Measurements from ENCODE around the gene TOP2B. TPM values are rescaled to one million over a fixed set of nuclear protein-coding genes. Genes with fewer than 3 reads are reported as not detected.

TOP2B gene
- total and polyA plus RNA-seq, 2 experiments from 2014 or later, result 92.0 to 179 TPM

DNA sequence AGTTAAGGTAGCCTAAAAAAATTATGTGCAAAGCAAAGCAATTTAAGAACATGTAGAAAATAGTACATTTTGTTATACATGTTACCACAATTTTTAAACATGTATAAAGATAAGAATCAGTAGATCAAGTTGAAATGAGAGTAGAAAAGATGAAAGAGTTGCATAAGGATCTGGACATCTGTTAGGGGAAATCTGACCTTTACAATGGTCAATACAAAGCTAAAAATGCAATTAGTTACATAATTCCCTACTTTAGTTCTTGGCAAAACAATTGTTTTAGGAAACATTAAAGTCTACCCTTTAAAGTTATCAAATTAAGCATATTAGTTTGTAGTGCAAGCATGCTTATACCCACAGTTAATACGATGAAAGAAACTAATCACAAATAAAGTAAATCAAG lies 32.7 kb downstream of the TOP2B start:
- Histone ChIP-seq H4K20me1 (replicated peaks; ENCODE audit: insufficient read depth) (no peaks in the 10 kb centered on the region), H3K36me3 (ENCODE audit: insufficient read depth) (peaks cover 24% of the 10 kb centered on the region; the same call in 1 of the 2 replicates), H3K79me2 (replicated peaks; ENCODE audit: insufficient read depth) (no peaks in the 10 kb centered on the region), H3K27me3 (ENCODE audit: insufficient read depth) (no peaks in the 10 kb centered on the region), H3K9me2 (ENCODE audit: insufficient read depth) (no peaks in the 10 kb centered on the region), H3K27ac (ENCODE audit: low read depth) (no peak overlapping the region), H3K4me2 (no peak overlapping the region), H3K4me1 (ENCODE audit: insufficient read depth) (peaks cover 18% of the 10 kb centered on the region; the same call in 1 of the 2 replicates), H2AFZ (no peak overlapping the region), H3F3A (replicated peaks; ENCODE audit: low read depth) (no peaks in the 10 kb centered on the region), H3K4me3 (no peak overlapping the region)
- Mint-ChIP-seq H3K36me3 (ENCODE audit: low read depth) (peaks cover 48% of the 10 kb centered on the region; the same call in 2 of the 3 replicates), H3K4me3 (no peak overlapping the region), H3K27ac (no peak overlapping the region), H3K27me3 (ENCODE audit: insufficient read depth, low read depth, poor library complexity) (no peaks in the 10 kb centered on the region), H3K9me3 (no peaks in the 10 kb centered on the region), H3K4me1 (peaks cover 15% of the 10 kb centered on the region)
- TF ChIP-seq EZH2 (IDR thresholded peaks at IDR 0.05; ENCODE audit: low read depth, unreplicated experiment) (no peak), STAT1 (IDR thresholded peaks at IDR 0.05; ENCODE audit: unreplicated experiment) (no peak), EZH2phosphoT487 (IDR thresholded peaks at IDR 0.05; ENCODE audit: unreplicated experiment) (no peak), POLR2AphosphoS5 (IDR thresholded peaks at IDR 0.05; ENCODE audit: low read depth) (no peak), NANOG (IDR thresholded peaks at IDR 0.05; ENCODE audit: borderline replicate concordance) (no peak)
- DNase-seq (ENCODE audit: low spot score), result no peak
- no peak for ATAC-seq

- no peak overlapping the region for H3K27ac ChIP-seq (ENCODE audit: low read depth)
- Mint-ChIP-seq H3K36me3 (ENCODE audit: low read depth) (peaks cover 55% of the 10 kb centered on the region), H3K4me1 (no peaks in the 10 kb centered on the region), H3K27me3 (ENCODE audit: insufficient read depth, low read depth, poor library complexity) (no peaks in the 10 kb centered on the region), H3K9me3 (no peaks in the 10 kb centered on the region), H3K4me3 (no peak overlapping the region), H3K27ac (no peak overlapping the region)
- no peaks in the 10 kb centered on the region for H3K9me2 ChIP-seq (ENCODE audit: insufficient read depth)
- peaks cover 43% of the 10 kb centered on the region; the same call in 1 of the 2 replicates for H3K36me3 ChIP-seq (ENCODE audit: insufficient read depth)
- no peaks in the 10 kb centered on the region for H3F3A ChIP-seq (replicated peaks; ENCODE audit: low read depth)
- no peak overlapping the region for H2AFZ ChIP-seq
- no peak for ATAC-seq
- no peak overlapping the region for H3K4me3 ChIP-seq
- no peaks in the 10 kb centered on the region for H3K79me2 ChIP-seq (replicated peaks; ENCODE audit: insufficient read depth)
- no peaks in the 10 kb centered on the region for H3K4me1 ChIP-seq (ENCODE audit: insufficient read depth)
- no peak overlapping the region for H3K4me2 ChIP-seq
- no peaks in the 10 kb centered on the region for H3K27me3 ChIP-seq (ENCODE audit: insufficient read depth)
- DNase-seq (ENCODE audit: low spot score), result no peak
- no peaks in the 10 kb centered on the region for H4K20me1 ChIP-seq (replicated peaks; ENCODE audit: insufficient read depth)
- TF ChIP-seq ETS1 (IDR thresholded peaks at IDR 0.05) (no peak), ZNF114 (CRISPR knock-in tag; IDR thresholded peaks at IDR 0.05) (no peak), EZH2phosphoT487 (IDR thresholded peaks at IDR 0.05; ENCODE audit: unreplicated experiment) (no peak), CREB1 (CRISPR knock-in tag; IDR thresholded peaks at IDR 0.05; ENCODE audit: low read depth) (no peak), EZH2 (IDR thresholded peaks at IDR 0.05; ENCODE audit: low read depth, unreplicated experiment) (no peak), NANOG (IDR thresholded peaks at IDR 0.05; ENCODE audit: borderline replicate concordance) (no peak), ZNF331 (CRISPR knock-in tag; IDR thresholded peaks at IDR 0.05; ENCODE audit: low read depth) (no peak), STAT1 (IDR thresholded peaks at IDR 0.05; ENCODE audit: unreplicated experiment) (no peak)
- TF ChIP-seq, protein P1, sequence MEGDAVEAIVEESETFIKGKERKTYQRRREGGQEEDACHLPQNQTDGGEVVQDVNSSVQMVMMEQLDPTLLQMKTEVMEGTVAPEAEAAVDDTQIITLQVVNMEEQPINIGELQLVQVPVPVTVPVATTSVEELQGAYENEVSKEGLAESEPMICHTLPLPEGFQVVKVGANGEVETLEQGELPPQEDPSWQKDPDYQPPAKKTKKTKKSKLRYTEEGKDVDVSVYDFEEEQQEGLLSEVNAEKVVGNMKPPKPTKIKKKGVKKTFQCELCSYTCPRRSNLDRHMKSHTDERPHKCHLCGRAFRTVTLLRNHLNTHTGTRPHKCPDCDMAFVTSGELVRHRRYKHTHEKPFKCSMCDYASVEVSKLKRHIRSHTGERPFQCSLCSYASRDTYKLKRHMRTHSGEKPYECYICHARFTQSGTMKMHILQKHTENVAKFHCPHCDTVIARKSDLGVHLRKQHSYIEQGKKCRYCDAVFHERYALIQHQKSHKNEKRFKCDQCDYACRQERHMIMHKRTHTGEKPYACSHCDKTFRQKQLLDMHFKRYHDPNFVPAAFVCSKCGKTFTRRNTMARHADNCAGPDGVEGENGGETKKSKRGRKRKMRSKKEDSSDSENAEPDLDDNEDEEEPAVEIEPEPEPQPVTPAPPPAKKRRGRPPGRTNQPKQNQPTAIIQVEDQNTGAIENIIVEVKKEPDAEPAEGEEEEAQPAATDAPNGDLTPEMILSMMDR (conservative IDR thresholded peaks at IDR 0.05; ENCODE audit: low read depth in 2 of 2), result no peak
- TF ChIP-seq, protein P2, sequence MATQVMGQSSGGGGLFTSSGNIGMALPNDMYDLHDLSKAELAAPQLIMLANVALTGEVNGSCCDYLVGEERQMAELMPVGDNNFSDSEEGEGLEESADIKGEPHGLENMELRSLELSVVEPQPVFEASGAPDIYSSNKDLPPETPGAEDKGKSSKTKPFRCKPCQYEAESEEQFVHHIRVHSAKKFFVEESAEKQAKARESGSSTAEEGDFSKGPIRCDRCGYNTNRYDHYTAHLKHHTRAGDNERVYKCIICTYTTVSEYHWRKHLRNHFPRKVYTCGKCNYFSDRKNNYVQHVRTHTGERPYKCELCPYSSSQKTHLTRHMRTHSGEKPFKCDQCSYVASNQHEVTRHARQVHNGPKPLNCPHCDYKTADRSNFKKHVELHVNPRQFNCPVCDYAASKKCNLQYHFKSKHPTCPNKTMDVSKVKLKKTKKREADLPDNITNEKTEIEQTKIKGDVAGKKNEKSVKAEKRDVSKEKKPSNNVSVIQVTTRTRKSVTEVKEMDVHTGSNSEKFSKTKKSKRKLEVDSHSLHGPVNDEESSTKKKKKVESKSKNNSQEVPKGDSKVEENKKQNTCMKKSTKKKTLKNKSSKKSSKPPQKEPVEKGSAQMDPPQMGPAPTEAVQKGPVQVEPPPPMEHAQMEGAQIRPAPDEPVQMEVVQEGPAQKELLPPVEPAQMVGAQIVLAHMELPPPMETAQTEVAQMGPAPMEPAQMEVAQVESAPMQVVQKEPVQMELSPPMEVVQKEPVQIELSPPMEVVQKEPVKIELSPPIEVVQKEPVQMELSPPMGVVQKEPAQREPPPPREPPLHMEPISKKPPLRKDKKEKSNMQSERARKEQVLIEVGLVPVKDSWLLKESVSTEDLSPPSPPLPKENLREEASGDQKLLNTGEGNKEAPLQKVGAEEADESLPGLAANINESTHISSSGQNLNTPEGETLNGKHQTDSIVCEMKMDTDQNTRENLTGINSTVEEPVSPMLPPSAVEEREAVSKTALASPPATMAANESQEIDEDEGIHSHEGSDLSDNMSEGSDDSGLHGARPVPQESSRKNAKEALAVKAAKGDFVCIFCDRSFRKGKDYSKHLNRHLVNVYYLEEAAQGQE (IDR thresholded peaks at IDR 0.05; ENCODE audit: unreplicated experiment), result no peak
These were observed 43.6 kb downstream of the TOP2B start for GRCh38 chr3:25621087-25621486.

All from GM23338 (cell line).